Mammary epithelial cell (primary cell): ENCODE measurements around the gene CD8B.

Experiments
- EZH2 ChIP-seq: IDR thresholded peaks from 2 replicates; pipeline ENCODE4 v1.6.1; 2012; ENCODE audit warnings: low read length, inconsistent platforms, borderline replicate concordance
- TF ChIP-seq, protein P1 (sequence below), 2 donors: IDR thresholded peaks in 1 of 2; conservative IDR thresholded peaks in 1 of 2; 2 replicates each; pipeline ENCODE4 v1.5.1; 2011 to 2012; ENCODE audit warnings: inconsistent platforms in 2 of 2, low read length in 2 of 2, mild to moderate bottlenecking in 2 of 2, control low read depth in 1 of 2, low read depth in 1 of 2; ENCODE audit not compliant: insufficient read depth in 1 of 2; ENCODE audit errors: extremely low read depth in 1 of 2

- TF ChIP-seq, protein P1, sequence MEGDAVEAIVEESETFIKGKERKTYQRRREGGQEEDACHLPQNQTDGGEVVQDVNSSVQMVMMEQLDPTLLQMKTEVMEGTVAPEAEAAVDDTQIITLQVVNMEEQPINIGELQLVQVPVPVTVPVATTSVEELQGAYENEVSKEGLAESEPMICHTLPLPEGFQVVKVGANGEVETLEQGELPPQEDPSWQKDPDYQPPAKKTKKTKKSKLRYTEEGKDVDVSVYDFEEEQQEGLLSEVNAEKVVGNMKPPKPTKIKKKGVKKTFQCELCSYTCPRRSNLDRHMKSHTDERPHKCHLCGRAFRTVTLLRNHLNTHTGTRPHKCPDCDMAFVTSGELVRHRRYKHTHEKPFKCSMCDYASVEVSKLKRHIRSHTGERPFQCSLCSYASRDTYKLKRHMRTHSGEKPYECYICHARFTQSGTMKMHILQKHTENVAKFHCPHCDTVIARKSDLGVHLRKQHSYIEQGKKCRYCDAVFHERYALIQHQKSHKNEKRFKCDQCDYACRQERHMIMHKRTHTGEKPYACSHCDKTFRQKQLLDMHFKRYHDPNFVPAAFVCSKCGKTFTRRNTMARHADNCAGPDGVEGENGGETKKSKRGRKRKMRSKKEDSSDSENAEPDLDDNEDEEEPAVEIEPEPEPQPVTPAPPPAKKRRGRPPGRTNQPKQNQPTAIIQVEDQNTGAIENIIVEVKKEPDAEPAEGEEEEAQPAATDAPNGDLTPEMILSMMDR (conservative IDR thresholded peaks at IDR 0.05 in 1 of 2, IDR thresholded peaks at IDR 0.05 in 1 of 2; ENCODE audit: extremely low read depth in 1 of 2, insufficient read depth in 1 of 2, low read depth in 1 of 2, low read length in 2 of 2): no peak
- no peak for TF ChIP-seq EZH2
Observed at GRCh38 chr2:86807133-86807467, 54.6 kb downstream of the CD8B start.
